ENCODE measurements around the gene SNRNP40.

SNRNP40 gene

DNA sequence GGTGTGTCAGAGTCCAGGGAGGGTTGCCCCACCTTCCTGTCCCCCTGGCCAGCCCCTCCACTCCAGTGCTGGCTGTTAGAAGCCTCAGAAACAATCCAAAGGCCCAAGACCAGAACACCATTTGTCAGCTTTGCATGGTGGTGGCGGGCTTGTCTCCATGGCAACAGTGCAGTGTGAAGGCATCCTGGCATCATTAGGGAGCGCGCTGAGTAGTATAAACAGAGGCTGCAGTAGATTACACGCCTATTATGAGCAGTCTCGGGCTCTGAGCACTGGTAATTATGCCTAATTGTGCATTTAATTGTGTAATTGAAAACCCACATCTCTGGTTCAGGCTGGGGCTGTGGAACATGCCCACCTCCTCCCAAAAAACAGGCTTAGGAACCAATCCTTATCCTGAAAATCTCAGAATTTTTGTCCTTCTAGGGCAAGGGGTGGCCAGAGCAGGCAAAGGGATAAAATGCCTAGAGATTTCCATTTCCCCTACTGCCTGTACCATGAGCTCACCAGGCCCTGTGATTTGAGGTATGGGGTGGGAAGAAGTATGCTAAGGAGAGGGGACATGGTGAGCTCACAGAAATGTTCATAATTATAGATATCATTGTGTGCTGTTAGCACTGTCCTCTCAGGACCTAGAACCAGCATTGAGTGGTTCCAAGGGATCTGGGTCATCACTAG is 68.6 kb downstream of the SNRNP40 start:
- FAIRE-seq: no peak
- no peak for DNase-seq (ENCODE audit: insufficient read length)
- TF ChIP-seq TAF1 (IDR thresholded peaks at IDR 0.05; ENCODE audit: borderline replicate concordance, low read depth, low read length): no peak
- TF ChIP-seq POLR2A (IDR thresholded peaks at IDR 0.05; ENCODE audit: low read depth, low read length): no peak
- TF ChIP-seq POLR2AphosphoS5 (IDR thresholded peaks at IDR 0.05; ENCODE audit: low read depth, low read length): no peak

DNA sequence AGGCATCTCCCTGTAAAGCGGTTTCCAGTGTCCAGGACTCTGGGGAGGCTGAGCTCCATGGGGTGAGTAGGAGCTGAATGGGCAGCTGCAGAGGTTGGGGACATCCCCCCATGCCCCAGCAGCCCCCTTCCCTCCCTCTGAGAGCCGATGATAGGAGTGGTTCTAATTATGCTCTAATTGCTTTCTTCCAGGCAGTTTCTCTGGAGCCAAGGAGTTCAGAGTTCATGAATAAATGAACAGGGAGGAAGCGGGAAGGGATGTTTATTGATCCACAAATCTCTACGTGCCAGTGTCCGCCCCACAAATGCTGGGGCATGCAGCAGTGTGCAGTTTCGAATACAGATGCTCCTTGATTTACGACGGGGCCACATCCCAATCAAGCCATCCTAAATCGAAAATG is 72.5 kb downstream of the SNRNP40 start:
- DNase-seq (ENCODE audit: insufficient read length): no peak
- TF ChIP-seq POLR2AphosphoS5 (IDR thresholded peaks at IDR 0.05; ENCODE audit: low read depth, low read length) (no peak), POLR2A (IDR thresholded peaks at IDR 0.05; ENCODE audit: low read depth, low read length) (no peak), TAF1 (IDR thresholded peaks at IDR 0.05; ENCODE audit: borderline replicate concordance, low read depth, low read length) (no peak)
- no peak for FAIRE-seq

DNA sequence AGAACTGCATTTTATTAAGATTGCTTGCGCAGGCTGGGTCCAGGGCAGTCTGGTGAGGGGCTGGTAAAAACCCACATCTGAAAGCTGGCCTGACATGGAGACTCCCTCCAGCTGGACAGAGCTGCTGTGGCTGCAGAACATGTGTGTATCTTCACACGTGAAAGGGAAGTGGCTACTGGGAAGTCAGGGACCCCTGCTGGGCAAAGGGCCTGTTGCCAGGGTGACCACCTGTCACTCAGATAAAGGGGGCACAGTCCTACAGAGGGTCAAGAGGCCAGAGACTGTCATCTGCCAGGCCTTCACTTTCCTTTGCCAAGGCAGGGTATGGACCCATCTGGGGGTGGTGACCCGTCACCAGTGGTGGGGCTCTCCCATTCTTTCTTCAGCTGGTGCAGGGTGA is 74.4 kb downstream of the SNRNP40 start:
- no peak for DNase-seq (ENCODE audit: insufficient read length)
- no peak for TF ChIP-seq TAF1 (IDR thresholded peaks at IDR 0.05; ENCODE audit: borderline replicate concordance, low read depth, low read length)
- TF ChIP-seq POLR2A (IDR thresholded peaks at IDR 0.05; ENCODE audit: low read depth, low read length): no peak
- no peak for TF ChIP-seq POLR2AphosphoS5 (IDR thresholded peaks at IDR 0.05; ENCODE audit: low read depth, low read length)
- no peak for FAIRE-seq

DNA sequence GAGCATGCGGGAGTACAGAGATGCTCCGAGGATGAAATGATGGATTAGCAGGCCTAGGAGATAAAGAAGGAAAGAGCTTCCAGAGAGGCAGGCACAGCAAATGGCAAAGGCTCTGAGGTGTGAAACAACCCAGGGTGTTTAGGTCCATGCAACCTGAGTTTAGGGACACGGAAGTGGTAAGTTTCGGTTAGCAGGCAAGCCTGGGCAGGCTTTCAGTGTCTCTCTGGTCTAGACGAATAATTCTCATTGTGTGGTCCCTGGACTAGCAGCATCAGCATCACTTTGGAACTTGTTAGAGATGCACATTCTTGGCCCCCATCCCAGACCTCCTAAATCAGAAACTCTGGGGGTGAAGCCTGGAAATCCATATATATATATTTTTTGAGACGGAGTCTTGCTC is 75.5 kb downstream of the SNRNP40 start:
- DNase-seq (ENCODE audit: insufficient read length) (no peak), FAIRE-seq (no peak)
- TF ChIP-seq POLR2A (IDR thresholded peaks at IDR 0.05; ENCODE audit: low read depth, low read length) (no peak), TAF1 (IDR thresholded peaks at IDR 0.05; ENCODE audit: borderline replicate concordance, low read depth, low read length) (no peak), POLR2AphosphoS5 (IDR thresholded peaks at IDR 0.05; ENCODE audit: low read depth, low read length) (no peak)

DNA sequence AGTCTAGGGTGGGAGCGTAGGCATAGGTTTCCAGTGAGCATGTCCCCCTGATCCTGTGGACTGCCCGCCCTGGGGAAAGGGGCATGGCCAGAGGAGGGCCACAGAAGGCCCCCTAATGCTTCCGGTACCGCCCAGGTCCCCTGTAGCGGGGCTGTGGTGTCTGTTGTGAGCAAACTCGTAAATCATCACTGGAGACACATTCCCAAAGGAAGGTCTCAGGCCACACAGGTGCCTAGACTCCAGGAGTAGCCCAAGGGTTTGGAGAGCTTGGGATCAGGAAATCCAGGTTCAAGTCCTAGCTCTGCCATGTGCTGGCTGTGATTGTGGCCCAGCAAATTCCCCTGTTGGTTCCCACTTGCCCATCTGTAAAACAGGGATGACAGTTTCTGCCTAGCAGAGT is 77.1 kb downstream of the SNRNP40 start:
- no peak for TF ChIP-seq TAF1 (IDR thresholded peaks at IDR 0.05; ENCODE audit: borderline replicate concordance, low read depth, low read length)
- TF ChIP-seq POLR2AphosphoS5 (IDR thresholded peaks at IDR 0.05; ENCODE audit: low read depth, low read length): no peak
- no peak for TF ChIP-seq POLR2A (IDR thresholded peaks at IDR 0.05; ENCODE audit: low read depth, low read length)
- FAIRE-seq (no peak), DNase-seq (ENCODE audit: insufficient read length) (no peak)

DNA sequence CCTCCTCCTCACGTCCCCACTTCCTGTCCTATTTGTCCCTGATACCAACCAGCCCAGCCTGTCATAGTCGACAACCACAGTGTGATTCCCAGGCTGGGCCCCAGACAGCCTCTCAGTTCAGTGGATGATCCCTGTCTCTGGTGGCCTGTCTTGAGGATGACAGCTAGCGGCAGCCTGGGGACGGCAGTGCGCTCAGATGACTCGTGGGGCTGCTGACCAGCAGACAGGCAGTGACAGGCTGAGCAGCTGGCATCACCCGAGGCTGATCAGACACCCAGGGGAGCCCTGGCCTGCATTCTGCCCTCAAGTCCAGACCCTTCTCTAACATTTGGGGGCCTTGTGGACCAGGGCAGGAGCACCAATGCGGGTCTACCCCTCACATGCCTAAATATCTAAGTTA is 77.9 kb downstream of the SNRNP40 start:
- FAIRE-seq (no peak), DNase-seq (ENCODE audit: insufficient read length) (no peak)
- no peak for TF ChIP-seq POLR2AphosphoS5 (IDR thresholded peaks at IDR 0.05; ENCODE audit: low read depth, low read length)
- TF ChIP-seq TAF1 (IDR thresholded peaks at IDR 0.05; ENCODE audit: borderline replicate concordance, low read depth, low read length): no peak
- TF ChIP-seq POLR2A (IDR thresholded peaks at IDR 0.05; ENCODE audit: low read depth, low read length): no peak

DNA sequence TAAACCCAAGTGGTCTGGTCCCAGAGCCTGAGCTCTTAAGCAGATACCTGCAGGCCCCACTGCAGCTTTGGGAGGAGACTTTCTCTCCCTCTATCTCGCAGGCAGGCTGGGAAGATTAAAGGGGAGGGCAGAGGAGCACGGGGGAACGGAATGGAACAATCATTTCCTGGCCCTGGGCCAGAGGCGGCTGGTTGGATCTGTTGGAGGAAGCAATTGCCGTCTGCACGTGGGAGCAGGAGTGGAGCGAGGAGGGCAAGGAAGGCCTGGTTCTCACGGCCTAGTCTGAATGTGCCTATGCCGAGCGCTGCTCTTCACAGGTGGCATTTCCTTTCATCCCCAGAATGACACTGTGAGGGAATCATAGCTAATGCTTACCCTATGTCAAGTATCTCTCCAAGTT is 80.6 kb downstream of the SNRNP40 start:
- FAIRE-seq: no peak
- TF ChIP-seq POLR2A (IDR thresholded peaks at IDR 0.05; ENCODE audit: low read depth, low read length): no peak
- TF ChIP-seq POLR2AphosphoS5 (IDR thresholded peaks at IDR 0.05; ENCODE audit: low read depth, low read length): no peak
- TF ChIP-seq TAF1 (IDR thresholded peaks at IDR 0.05; ENCODE audit: borderline replicate concordance, low read depth, low read length): no peak
- no peak for DNase-seq (ENCODE audit: insufficient read length)

DNA sequence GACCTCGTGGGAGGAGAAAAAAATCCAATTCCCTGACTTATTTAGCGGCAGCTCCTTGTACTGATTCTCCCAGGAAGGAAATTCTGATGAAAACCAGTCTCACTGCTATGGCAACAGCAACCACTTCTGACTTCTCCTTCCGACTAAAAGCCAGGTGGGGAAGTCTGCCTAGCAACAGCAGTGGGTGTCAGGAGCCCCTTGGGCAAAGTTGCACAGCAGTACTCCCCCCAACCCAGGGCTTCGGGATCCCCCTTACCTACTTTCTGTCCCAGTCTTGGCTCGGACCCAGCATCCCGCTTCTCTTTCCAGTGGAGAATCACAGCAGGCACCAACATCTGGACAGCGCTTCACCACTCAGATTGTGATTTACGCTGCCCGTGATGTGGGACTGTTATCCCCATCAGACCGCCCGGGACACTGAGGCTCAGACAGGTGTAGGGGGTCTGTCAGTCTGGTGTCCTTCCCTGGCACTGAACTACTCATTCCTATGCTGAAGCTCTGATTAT is 81.5 kb downstream of the SNRNP40 start:
- DNase-seq (ENCODE audit: insufficient read length) (no peak), FAIRE-seq (no peak)
- TF ChIP-seq POLR2A (IDR thresholded peaks at IDR 0.05; ENCODE audit: low read depth, low read length): no peak
- no peak for TF ChIP-seq TAF1 (IDR thresholded peaks at IDR 0.05; ENCODE audit: borderline replicate concordance, low read depth, low read length)
- TF ChIP-seq POLR2AphosphoS5 (IDR thresholded peaks at IDR 0.05; ENCODE audit: low read depth, low read length): no peak

DNA sequence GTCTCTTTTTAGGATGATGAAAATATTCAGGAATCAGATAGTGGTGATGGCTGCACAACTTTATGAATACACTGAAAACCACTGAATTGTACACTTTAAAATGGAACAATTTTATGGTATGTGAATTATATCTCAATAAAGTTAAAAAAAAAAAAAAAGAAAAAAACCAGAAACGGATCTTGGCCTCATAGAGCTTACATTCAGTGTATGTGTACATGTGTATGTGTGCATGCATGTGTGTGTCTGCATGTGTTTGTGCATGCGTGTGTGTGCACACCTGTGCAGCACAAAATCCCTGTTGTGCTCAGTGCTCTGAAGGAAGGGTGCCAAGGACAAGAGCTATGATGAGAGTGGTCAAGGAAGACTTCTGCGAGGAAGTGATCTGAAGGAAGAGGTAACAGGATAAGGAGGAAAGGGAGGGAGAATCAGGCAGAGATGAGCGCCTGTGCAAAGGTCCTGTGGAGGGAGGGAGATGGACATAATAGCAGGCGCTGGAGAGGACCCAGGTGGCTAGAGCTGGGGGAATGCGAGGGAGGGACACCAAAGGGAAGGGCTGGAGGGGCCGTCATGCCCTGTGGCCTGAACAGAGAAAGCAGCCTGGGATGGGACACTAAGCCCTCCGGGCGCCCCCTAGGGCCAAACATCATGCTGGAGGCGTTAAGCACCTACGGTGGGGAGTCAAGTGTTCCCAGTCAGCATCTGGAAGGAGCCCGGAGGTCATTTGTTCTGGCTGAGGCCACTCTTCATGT is 82.1 kb downstream of the SNRNP40 start:
- no peak for DNase-seq (ENCODE audit: insufficient read length)
- TF ChIP-seq TAF1 (IDR thresholded peaks at IDR 0.05; ENCODE audit: borderline replicate concordance, low read depth, low read length) (no peak), POLR2AphosphoS5 (IDR thresholded peaks at IDR 0.05; ENCODE audit: low read depth, low read length) (no peak), POLR2A (IDR thresholded peaks at IDR 0.05; ENCODE audit: low read depth, low read length) (no peak)
- no peak for FAIRE-seq

All from GM12892 (cell line).